ENCODE measurements around the gene MYO3B. TPM values are rescaled to one million over a fixed set of nuclear protein-coding genes. Genes with fewer than 3 reads are reported as not detected.
A peak's percentile ranks its signal among the peaks of the same experiment; 100 is the strongest.

MYO3B gene
- total RNA-seq, 1 donor from 2014 or later, result 27.3 TPM

- Histone ChIP-seq H3K36me3 (no peaks in the 10 kb centered on the region), H2AFZ (replicated peaks) (no peak overlapping the region)
Measured at GRCh38 chr2:170484552-170484951, 306.6 kb downstream of the MYO3B start.

GRCh38 chr2:170485254-170486026 lies 307.5 kb downstream of the MYO3B start:
- Histone ChIP-seq H3K27me3 (no peaks in the 10 kb centered on the region), H3F3A (ENCODE audit: low read depth) (no peaks in the 10 kb centered on the region), H3K9me3 (ENCODE audit: low read depth) (no peaks in the 10 kb centered on the region), H3K27ac (no peak overlapping the region), H3K4me3 (no peak overlapping the region), H3K4me1 (peaks cover 4% of the 10 kb centered on the region), H3K4me2 (no peak overlapping the region), H3K79me2 (ENCODE audit: low read depth) (no peaks in the 10 kb centered on the region), H4K20me1 (ENCODE audit: low read depth) (no peaks in the 10 kb centered on the region), H3K36me3 (no peaks in the 10 kb centered on the region), H3K9ac (no peak overlapping the region), H2AFZ (replicated peaks) (no peak overlapping the region)
- no peaks in the 10 kb centered on the region for H3K27me3 Mint-ChIP-seq (ENCODE audit: insufficient read depth, low read depth)
- H3K27ac Mint-ChIP-seq, result peak overlapping the region; percentile 23
- TF ChIP-seq EZH2 (IDR thresholded peaks at IDR 0.05) (no peak), CTCF (IDR thresholded peaks at IDR 0.05) (no peak), EZH2phosphoT487 (IDR thresholded peaks at IDR 0.05) (no peak)
- H3K9me3 Mint-ChIP-seq, result peaks cover 2% of the 10 kb centered on the region
- H3K4me1 Mint-ChIP-seq, result peaks cover 8% of the 10 kb centered on the region
- peaks cover 4% of the 10 kb centered on the region for H3K36me3 Mint-ChIP-seq
- H3K4me3 Mint-ChIP-seq, result no peak overlapping the region
- no peak for DNase-seq (ENCODE audit: low spot score)

More at GRCh38 chr2:170484552-170484951, 306.6 kb downstream of the MYO3B start:
- H3K4me3 Mint-ChIP-seq, result no peak overlapping the region
- TF ChIP-seq EZH2 (IDR thresholded peaks at IDR 0.05), result no peak
- TF ChIP-seq CTCF (IDR thresholded peaks at IDR 0.05), result no peak
- TF ChIP-seq EZH2phosphoT487 (IDR thresholded peaks at IDR 0.05), result no peak
- H3K4me1 Mint-ChIP-seq, result peaks cover 8% of the 10 kb centered on the region
- Histone ChIP-seq H3K4me3 (no peak overlapping the region), H3K9ac (no peak overlapping the region), H4K20me1 (ENCODE audit: low read depth) (no peaks in the 10 kb centered on the region), H3K4me1 (peaks cover 4% of the 10 kb centered on the region), H3K4me2 (no peak overlapping the region), H3K9me3 (ENCODE audit: low read depth) (no peaks in the 10 kb centered on the region), H3K27ac (no peak overlapping the region), H3K79me2 (ENCODE audit: low read depth) (no peaks in the 10 kb centered on the region), H3F3A (ENCODE audit: low read depth) (no peaks in the 10 kb centered on the region), H3K27me3 (no peaks in the 10 kb centered on the region)
- no peaks in the 10 kb centered on the region for H3K27me3 Mint-ChIP-seq (ENCODE audit: insufficient read depth, low read depth)
- DNase-seq (ENCODE audit: low spot score), result no peak
- peaks cover 4% of the 10 kb centered on the region for H3K36me3 Mint-ChIP-seq
- no peak overlapping the region for H3K27ac Mint-ChIP-seq
- H3K9me3 Mint-ChIP-seq, result no peaks in the 10 kb centered on the region

- Mint-ChIP-seq H3K27me3 (ENCODE audit: insufficient read depth, low read depth) (no peaks in the 10 kb centered on the region), H3K4me3 (no peak overlapping the region), H3K4me1 (peaks cover 8% of the 10 kb centered on the region), H3K27ac (no peak overlapping the region), H3K36me3 (peaks cover 4% of the 10 kb centered on the region), H3K9me3 (peaks cover 2% of the 10 kb centered on the region)
- Histone ChIP-seq H3K9ac (no peak overlapping the region), H3F3A (ENCODE audit: low read depth) (no peaks in the 10 kb centered on the region), H3K4me1 (peaks cover 4% of the 10 kb centered on the region), H3K9me3 (ENCODE audit: low read depth) (no peaks in the 10 kb centered on the region), H3K4me3 (no peak overlapping the region), H3K27me3 (no peaks in the 10 kb centered on the region), H3K79me2 (ENCODE audit: low read depth) (no peaks in the 10 kb centered on the region), H3K36me3 (no peaks in the 10 kb centered on the region), H4K20me1 (ENCODE audit: low read depth) (no peaks in the 10 kb centered on the region), H3K4me2 (no peak overlapping the region), H3K27ac (no peak overlapping the region), H2AFZ (replicated peaks) (no peak overlapping the region)
- no peak for DNase-seq (ENCODE audit: low spot score)
- TF ChIP-seq EZH2phosphoT487 (IDR thresholded peaks at IDR 0.05), result no peak
- TF ChIP-seq CTCF (IDR thresholded peaks at IDR 0.05), result no peak
- no peak for TF ChIP-seq EZH2 (IDR thresholded peaks at IDR 0.05)
Measured at GRCh38 chr2:170486730-170487129, 308.8 kb downstream of the MYO3B start.
